ENCODE data around the gene ADARB2.
"Not testable (repeated sequence)": the region's sequence is repeated elsewhere in the genome, so short reads cannot be mapped to it uniquely, and the experiment has no call there.

Gene ADARB2

DNA sequence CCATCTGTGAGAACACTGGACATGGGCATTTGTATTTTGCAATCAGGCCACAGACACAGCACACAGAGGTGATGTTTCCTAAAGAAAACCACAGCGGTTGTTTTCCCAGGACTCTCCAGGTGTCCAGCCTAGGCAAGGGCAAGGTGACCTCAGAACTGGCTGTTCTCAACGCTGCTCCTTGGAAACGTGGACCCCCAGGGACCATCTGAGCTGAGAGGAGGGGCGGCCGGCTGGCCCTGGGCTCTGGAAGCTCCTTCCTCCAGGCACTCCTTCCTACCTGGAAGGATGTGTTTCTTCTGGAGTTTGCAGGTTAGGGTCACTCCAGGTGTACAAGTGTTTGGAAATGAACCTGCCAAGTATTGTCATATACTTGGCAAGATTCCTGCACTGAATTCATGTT lies 103.1 kb downstream of the ADARB2 start:
- no peak for DNase-seq

DNA sequence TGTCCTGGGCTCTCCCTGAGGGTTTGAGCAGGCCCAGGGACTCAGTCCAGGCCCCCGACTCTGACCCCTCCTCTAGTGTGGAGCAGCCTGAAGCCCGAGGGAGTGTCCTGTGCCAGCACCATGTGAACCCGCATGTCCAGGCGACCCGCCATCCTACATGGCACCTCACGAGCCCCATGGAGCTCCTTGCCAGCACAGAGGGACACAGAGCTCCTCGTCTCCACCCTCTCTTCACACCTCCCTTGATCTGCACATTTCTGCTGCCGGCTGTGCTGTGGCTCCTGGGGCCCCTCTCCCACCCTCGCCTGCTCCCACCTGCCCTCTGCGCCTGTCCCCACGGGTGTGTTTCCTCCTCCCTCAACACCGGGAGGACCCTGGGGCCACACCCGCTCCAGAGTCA lies 103.5 kb downstream of the ADARB2 start:
- no peak for DNase-seq

DNA sequence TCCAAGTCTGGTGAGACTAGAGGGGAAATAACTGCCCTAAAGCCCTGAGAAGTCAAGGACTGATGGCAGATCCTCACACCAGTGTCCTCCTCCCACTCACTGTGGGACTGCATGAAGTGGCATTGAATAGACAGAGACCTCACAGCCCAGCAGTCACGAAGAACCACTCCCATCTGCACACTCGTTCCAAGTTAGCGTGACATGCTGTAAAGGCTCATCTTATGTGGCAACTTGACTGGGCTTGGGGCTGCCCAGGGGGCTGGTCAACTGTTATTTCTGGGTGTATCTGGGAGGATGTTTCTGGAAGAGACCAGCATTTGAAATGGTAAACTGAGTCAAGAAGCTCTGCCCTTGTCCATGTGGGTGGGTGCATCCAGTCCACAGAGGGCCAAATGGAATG lies 104.7 kb downstream of the ADARB2 start:
- no peak for DNase-seq

DNA sequence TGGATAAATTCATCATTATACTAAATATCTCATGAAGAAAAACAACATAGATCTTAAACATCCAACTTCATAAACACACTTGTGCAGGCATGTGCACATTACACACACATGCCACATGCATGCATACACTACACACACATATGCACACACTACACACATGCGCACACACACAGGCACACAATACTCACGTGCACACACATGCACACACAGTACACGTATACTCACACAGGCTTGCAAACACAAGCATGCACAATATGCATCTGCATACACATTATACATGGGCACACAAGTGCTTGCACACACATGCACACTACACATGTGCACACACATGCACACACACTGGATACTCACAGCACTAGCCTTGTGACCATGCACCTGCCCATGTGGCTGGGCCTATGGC lies 105.2 kb downstream of the ADARB2 start:
- no peak for DNase-seq

DNA sequence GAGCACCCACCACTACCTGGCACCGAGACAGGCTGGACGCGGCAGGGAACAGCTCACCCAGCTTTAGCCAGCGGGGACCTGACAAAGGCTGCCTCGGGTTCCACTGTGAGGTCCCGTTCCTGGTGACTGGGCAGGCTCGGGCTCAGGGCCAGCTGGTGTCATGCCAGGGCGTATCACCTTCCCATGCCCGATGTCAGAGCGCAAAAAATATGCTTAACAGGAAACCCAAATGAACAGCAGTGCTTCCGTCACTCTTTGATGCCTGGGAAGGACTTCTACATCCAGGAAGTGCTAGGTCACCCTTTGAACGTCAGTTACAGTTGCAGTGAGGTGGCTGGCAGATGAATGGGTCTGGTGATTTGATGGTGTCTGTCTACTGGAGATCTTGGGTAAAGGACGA lies 106.0 kb downstream of the ADARB2 start:
- DNase-seq: no peak

DNA sequence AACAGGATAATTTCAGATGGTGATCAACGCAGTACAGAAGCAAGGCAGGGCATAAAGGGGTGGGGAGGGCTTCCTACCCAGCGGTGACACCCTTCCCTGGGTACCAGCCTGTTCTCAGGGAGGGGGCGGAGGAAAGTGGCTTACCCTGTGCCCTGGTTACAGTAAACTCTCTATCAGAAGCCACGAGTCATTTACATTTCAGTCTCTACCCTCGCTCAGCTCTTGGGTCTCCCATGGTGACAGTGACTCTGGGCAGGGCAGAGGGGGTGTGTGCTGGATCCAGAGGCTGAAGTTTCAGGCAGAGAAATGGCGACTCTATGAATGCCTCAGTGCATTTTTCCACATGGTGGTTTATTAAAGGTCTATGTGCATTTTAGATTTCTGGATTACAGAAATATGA lies 107.0 kb downstream of the ADARB2 start:
- DNase-seq: no peak

DNA sequence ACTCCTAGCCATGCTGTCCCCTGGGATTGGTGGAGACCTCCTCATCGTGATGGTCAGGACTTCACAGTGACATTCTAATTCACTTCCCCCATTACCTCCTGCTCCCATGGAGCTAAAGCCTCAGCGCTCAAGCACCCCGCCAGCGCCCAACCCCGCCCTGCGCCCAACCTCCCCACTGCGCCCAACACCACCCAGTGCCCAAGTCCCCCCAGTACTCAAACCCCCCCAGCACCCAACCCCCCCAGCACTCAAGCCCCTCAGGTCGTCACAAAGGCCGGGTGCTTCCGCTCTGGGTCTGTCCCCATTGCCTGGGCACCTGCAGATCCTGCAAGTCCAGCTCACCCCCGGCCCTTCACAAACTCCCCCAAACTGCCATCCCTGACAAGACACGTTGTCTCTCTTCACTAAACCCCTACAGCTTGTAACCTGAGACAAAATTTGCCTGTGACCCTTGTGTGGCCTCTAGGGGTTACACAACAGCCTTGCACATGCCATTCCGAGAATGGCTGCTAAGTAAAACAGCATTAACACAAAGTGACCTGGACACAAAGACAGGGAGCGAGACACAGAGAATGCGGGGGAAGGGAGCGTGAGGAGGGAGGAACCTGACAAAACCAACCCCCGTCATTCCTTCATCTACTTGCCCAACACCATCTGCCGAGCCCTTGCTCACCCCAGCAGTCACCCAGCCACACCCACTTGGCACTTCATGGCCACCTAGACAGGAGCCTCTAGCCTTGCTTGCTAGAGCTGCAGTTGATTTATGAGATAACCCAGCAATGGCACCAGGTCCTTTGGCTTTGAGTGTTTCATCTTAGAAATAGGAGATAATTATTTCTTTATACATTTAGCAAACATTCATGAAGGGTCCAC lies 107.8 kb downstream of the ADARB2 start:
- no peak for DNase-seq

DNA sequence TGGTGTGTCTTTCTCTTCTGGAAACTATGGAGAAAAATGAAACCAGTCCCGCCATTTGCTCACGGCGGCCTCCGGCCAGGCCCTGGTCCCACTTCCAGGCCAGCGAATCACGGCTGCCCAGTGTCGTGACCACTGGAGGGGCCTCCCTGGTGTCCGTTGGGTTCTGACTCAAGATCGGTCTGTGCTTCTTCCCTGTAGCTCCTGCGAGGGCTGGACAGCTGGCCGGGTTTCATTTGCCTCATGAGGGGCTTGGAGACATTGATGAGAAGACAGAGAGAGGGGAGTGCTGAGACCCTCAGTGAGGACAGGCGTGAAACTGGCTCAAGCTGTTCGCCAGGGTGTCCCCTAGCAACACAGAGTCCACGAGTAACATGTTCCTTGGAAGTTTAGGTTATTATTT lies 108.6 kb downstream of the ADARB2 start:
- DNase-seq: no peak

DNA sequence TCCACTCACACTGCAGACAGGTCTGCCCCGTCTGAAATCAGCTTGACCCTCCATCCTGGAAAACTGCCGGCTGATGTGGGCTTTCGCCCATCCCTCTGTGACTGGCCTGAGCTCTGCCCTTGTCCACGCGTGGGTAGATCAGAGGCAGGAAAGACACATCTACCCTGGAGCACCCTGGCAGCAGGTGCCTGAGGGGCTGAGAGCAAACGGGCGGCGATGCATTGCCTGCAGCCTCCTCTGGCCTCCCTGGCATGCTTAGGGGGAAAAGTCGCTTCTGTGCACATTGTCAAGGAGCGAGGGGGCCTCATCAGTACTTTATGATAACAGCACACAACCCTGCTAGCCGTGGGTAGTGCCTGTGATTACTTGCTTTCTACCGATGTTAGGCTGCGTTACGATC lies 109.4 kb downstream of the ADARB2 start:
- DNase-seq: no peak

DNA sequence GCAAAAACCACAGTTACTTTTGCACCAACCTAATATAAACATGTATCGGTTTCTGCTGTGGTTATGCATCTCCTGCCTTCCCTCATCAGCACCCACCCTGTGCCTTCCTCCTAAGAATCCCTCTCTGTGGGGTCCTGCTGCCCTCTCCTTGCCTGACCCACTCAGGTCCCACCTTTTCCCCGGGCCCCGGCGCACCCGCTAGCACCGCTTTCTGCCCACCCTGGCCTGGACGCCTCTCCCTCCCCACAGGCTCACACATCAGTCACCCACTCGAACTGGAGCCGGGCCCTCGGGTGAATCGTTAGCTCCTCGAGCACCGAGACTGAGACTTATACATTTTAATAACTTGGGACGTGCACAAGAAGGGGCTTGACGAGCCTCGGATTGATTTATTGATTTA lies 110.5 kb downstream of the ADARB2 start:
- no peak for DNase-seq

DNA sequence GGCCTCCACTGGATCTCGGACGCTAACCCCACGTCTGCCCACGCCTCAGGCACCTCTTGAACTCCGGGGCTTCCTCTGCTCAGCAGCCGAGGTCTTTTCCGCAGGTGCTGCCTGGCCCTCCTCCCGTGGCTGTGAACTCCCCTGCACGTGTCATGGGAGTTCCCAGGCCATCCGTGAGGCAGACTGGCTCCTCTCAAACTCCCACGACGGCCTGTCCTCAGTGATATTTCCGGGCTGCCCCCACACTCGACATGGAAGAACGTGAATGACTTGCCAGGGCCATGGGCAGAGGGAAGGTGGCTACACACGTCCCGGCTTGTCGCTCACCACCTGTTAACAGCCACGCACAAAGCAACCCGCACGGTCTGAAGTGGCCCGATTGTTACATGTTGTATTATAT lies 110.9 kb downstream of the ADARB2 start:
- no peak for DNase-seq

DNA sequence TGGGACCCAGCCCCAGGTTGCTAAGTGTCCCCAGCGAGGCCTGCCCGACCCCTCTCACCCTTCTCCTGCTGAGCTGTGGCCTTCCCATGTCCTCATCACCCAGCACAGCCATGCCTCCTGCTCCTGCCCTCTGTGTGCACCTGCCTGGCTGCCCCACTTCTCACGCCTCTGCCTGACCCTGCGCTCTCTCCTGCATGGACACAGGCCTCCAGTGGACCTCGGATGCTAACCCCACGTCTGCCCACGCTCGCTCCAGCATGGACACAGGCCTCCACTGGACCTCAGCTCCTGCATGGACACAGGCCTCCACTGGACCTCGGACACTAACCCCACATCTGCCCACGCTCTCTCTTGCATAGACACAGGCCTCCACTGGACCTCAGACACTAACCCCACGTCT lies 111.6 kb downstream of the ADARB2 start:
- no peak for DNase-seq

DNA sequence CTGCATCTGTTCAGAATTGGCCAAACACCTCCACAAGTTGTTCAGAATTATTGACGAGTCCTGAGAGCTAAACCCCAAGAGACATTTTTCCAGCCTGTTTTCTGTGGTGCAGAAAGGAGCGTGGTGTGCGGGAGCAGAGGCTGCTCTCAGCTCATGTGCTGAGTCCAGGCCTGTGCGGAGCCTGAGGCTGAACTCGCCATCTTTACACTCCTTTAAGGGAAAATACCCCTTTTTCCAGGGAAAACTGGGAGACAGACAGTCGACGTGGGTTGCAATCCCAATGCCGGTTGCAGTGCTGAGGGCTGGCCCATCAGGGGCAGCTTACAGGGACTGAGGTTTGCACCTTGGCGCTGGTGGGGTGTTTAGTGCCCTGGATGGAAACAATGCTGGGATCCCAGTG lies 112.2 kb downstream of the ADARB2 start:
- DNase-seq: no peak

DNA sequence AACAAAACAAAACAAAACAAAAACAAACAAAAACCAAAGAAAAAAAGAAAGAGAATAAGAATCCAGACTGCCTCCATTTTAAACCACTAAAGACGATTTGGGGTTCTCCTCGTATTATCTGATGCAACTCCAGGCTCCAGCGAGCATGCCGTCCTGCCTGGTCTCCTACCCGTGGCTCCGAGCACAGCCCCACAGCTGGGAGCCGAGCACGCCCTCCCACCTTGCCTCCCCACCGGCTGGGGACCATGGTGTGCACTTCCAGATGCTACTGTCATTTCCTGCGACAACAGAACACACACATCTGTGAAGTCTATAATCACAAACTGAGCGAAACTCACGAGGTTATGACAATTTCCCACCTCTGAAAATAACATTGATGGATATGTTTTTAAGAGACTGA lies 113.1 kb downstream of the ADARB2 start:
- no peak for DNase-seq

DNA sequence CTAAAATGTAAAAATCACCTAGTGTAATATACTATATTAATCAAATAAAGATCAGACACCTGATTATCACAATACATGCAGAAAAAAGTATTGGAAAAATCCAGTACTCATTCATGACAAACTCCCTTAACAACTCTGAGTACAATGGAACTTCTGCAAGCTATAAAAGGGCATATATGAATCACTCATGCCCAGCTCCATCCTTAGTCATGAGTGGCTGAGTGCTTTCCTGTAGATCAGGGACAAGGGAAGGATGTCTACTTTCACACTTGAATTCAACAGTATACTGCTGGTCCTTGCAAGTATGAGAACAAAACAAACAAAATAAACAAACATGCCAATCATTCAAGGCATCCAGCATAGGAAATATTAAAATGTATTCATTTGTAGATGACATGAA lies 116.5 kb downstream of the ADARB2 start:
- no peak for DNase-seq

DNA sequence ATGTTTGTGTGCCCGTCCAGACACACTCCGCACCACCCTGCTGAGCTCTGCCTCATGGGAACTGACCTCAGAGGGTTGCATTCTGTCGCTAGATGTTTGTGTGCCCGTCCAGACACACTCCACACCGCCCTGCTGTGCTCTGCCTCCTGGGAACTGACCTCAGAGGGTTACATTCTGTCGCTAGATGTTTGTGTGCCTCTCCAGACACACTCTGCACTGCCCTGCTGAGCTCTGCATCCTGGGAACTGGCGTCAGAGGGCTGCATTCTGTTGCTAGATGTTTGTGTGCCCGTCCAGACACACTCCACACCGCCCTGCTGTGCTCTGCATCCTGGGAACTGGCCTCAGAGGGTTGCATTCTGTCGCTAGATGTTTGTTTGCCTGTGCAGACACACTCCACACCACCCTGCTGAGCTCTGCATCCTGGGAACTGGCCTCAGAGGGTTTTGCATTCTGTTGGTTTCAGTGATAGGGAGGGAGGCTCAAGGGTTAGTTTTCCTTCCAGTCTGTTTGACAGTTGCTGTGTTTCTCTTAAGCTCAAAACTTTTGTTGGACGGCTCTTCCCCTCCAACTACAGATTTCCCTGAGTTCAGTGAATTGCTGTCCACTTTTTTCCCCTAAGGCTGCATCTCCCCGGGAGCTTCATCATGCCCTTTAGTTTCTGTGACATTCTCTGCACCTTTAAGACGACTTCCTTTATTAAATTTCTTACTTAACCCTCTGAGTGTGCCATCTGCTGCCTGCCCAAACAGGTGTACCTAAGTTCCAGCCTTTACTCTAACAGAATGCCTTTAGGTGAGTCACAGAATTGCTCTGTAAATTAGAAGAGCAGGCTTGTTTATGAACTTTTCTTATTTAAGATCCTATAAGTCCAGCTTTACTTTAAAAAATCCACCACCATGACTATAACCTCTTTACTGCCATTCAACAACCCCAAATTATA lies 119.7 kb downstream of the ADARB2 start:
- DNase-seq: not testable (repeated sequence)

DNA sequence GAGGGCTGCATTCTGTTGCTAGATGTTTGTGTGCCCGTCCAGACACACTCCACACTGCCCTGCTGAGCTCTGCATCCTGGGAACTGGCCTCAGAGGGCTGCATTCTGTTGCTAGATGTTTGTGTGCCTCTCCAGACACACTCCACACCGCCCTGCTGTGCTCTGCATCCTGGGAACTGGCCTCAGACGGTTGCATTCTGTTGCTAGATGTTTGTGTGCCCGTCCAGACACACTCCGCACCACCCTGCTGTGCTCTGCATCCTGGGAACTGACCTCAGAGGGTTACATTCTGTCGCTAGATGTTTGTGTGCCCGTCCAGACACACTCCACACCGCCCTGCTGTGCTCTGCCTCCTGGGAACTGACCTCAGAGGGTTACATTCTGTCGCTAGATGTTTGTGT lies 120.6 kb downstream of the ADARB2 start:
- DNase-seq: not testable (repeated sequence)

DNA sequence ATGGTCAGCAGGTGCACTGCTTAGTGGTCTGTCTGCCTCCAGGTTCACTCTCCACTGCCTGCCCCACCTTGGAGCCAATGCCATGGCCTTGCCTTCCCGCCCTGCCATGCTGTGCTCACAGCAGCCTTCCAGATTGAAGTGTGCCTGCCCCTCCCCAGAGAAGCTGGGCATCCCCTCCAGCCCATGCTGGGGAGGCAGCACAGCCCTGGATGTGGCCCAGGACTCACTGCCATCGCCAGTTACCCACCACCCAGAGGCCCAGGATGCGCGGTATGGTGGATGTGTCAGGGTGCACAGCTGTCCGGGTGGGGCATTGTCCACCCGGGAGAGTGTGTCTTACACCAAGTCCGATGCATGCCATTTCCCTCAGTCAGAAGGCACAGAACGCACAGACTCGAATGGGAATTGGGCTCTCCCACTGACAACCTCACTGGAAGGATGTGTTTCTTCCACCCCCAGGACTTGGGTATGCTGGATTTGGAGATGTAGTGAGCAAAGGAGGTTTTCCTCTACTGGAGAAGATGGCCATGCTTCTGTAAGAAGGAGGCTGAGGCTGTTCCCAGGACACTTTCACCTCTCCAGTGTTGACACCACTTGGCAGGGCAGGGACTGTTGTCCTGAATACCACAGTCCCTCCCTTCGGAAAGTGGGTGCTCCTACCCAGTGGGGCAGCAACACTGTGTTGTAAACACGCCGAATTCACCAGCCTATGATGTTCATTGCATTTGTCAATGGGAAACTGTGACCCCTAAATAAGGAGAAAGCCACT lies 122.0 kb downstream of the ADARB2 start:
- no peak for DNase-seq

DNA sequence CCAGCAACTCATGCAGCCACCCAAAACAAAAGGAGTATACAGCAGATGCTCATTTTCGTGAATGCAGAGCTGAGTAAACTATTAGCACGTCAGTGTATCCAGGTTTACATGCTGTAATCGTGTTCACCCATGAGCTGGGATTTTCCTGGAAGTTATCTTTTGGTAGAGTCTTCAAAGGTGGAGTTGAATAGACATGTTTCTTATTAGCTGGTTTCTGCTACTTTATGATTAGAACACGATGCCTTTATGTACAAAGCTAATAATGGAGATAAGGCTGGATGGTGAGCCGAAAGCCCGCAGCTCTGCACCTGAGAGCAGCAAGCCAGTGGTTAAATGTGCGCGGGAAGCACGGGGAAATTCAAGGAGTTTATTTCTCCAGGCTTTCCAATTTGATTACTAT lies 123.8 kb downstream of the ADARB2 start:
- DNase-seq: no peak

DNA sequence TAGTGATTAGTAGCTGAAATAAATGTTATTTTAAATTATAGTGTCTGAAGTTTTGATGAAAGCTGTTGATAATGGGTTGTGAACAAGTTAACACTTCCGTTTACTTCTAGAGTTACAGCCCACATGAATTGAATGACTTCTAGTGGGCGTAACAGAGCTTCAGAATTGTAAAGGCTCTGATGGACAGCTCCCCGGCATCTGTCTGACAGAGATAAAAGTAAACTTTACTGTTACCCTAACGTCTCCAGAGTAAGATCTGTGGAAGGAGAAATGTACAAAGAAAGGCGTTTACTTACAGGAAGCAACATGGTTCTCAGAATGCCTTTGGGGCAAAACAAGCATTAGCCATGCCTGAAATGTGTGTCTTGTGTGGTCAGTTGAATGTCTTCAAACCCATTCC lies 124.4 kb downstream of the ADARB2 start:
- DNase-seq: no peak

DNA sequence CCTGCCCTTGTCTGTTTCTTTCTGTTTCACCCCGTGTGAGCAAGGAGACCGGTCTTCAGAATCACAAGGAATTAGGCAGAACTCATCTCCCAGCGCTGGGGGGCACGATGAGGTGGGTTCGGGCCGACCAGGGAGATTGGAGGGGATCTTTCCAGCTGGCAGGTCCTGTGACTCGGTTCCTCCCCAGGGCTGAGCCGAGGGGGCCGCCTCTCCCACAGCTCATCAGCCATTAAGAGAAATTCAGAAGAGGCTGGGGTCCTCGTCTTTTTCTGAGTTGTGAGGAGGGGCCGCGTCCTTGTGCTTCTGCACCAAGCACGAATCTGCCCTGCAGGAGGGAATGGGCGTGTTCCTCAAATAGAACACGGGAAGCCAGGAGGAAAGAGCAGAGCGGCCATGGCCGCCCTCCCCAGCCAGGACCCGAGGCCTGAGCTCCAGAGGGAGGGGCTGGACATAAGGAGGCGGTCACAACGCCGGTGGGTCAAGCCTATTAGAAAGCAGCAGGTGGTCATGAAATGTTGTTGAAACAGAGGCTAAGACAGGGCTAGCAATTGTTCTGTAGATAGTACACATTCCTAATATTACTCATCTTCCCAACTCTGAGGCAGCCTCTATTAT lies 125.3 kb downstream of the ADARB2 start:
- DNase-seq: no peak

DNA sequence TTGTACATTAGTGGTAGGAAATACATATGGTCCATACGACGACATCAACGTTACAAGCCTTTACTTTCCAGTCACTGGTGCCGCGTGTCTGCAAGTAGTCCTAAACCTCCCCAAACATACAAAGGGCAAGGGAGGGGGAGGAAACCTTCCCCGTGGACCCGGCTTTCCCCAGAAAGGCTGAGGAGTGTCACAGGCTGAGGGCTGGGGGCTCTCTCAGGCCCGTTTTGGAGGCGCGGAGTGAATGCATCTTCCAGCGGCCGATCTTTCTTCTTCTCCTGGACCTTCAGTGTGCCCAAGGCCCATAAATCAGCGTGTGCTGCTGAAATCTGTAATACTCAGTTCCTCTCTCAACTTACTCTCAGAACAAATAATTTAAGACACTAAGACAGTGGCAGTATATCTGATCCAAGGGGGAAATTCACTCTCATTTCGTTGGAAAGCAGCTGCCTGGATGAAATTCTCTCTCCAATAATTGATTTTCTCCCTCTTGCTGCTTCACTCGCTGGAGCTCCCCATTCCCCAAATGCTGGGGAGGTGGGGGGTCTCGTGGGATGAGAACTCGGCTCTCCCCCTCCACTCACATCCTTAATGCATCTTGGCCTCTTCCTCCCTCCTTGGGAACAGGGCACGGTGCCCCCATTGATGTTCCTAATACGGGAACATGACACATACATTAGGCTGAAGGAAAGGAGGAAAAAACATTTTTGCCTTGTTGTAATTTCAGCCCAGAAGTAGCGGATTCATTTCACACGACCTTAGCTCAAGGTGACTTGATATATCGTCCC lies 126.1 kb downstream of the ADARB2 start:
- DNase-seq: no peak

All from activated CD4-positive, alpha-beta T cell treated with anti-CD3 and anti-CD28 coated beads, Interleukin-2, amount 50 U/mL, for 48 hours (primary cell).